Mucosa of rectum (tissue), 2 donors: ENCODE results near the gene LRP3.

ENCODE experiments used
- H3K27ac ChIP-seq, 2 donors: one replicate each; pipeline ENCODE4 v1.7.0; 2013; ENCODE audit warnings: inconsistent platforms in 2 of 2, low read depth in 2 of 2, low read length in 2 of 2
- H3K27me3 ChIP-seq, 2 donors: one replicate each; pipeline ENCODE4 v1.7.0; 2013; ENCODE audit warnings: low read length in 2 of 2; ENCODE audit not compliant: control insufficient read depth in 2 of 2, insufficient read depth in 2 of 2
- H3K36me3 ChIP-seq, 2 donors: one replicate each; pipeline ENCODE4 v1.7.0; 2013; ENCODE audit warnings: low read length in 2 of 2; ENCODE audit not compliant: control insufficient read depth in 2 of 2, insufficient read depth in 2 of 2
- H3K4me1 ChIP-seq, 2 donors: one replicate each; pipeline ENCODE4 v1.7.0; 2013; ENCODE audit warnings: low read length in 2 of 2, mild to moderate bottlenecking in 1 of 2; ENCODE audit not compliant: control insufficient read depth in 2 of 2, insufficient read depth in 2 of 2
- H3K4me3 ChIP-seq, 2 donors: one replicate each; pipeline ENCODE4 v1.7.0; 2013; ENCODE audit warnings: low read length in 2 of 2
- H3K9ac ChIP-seq, 2 donors: one replicate each; pipeline ENCODE4 v1.7.0; 2013; ENCODE audit warnings: low read length in 2 of 2, low read depth in 1 of 2, mild to moderate bottlenecking in 1 of 2
- H3K9me3 ChIP-seq, 2 donors: one replicate each; pipeline ENCODE4 v1.7.0; 2013; ENCODE audit warnings: low read length in 2 of 2; ENCODE audit not compliant: control insufficient read depth in 2 of 2
- donor health status: healthy.
- donor health status: Normal muscosa, but diverticular disease.

LRP3 gene

DNA sequence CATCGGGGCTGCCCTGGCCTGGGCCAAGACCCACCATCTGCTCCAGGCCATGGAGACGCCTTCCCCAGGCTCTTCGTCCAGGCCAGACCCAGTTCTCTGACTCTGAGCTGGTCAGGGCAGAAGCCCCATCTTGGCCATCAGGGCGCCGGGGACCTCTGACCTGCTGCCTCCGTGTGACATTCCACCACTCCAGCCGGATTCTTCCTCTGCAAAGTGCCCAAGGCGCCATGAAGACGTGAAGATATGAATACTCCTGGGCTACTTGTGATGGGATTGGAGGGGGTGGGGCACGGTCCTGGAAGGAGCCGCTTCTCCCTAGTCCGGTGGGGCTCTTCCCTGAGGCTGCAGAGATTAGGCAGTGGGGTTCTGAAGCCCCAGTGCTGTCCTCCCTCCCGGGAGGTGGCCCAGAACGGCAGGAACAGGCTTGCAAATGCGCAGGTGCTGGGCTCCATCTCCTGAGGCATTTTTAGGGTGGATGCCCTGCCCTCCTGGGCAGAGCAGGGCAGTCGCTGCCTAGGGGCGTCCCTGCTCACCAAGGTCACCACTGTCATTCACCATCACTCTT lies 57.5 kb downstream of the LRP3 start:
- H3K27me3 ChIP-seq, result no peaks in the 10 kb centered on the region
- no peak overlapping the region for H3K9ac ChIP-seq
- no peaks in the 10 kb centered on the region for H3K4me1 ChIP-seq
- H3K9me3 ChIP-seq, result no peaks in the 10 kb centered on the region
- no peak overlapping the region for H3K27ac ChIP-seq
- no peak overlapping the region for H3K4me3 ChIP-seq
- H3K36me3 ChIP-seq, result no peaks in the 10 kb centered on the region

DNA sequence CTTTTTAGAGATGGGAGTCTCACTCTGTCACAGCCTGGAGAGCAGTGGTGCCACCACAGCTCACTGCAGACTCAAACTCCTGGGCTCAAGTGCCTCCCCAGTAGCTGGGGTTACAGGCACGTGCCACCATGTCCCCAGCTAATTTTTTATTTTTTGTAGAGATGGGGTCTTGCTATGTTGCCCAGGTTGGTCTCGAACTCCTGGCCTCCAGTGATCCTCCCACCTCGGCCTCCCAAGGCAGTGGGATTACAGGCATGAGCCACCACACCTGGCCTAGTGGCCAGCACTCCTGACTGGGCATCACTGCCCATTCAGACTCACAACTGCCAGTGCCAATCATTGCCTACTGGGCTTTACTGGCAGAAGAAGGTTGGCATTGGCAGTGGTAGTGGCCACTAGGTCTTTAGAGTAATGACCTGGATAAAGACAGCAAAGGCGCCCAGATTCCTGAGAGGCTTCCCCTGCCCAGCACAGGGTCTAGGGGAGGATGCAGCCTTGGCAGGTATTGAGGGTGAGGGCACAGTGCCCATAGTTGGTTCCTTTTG lies 58.4 kb downstream of the LRP3 start:
- Histone ChIP-seq H3K27ac (no peak overlapping the region), H3K36me3 (no peaks in the 10 kb centered on the region), H3K4me3 (no peak overlapping the region), H3K9ac (no peak overlapping the region), H3K4me1 (no peaks in the 10 kb centered on the region), H3K9me3 (no peaks in the 10 kb centered on the region), H3K27me3 (no peaks in the 10 kb centered on the region)

DNA sequence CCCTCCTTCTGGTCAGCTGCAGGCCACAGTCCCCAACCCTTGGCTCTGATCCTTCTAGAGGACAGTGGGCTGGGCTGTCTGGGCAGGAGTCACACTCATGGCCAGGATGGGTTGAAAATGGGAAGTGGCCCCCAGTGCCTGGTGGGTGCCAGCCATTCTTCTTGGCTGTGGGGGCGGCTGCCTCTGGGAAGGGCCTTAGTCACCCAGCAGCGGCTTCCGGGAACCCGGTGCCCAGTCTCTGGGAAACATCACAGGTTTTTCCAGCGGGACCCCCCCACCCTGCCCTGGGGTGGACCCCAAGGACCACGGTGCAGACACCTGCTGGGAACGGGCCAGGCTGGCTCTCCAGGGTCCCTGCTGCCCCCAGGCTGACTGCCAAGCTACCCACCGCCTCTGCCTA lies 58.8 kb downstream of the LRP3 start:
- Histone ChIP-seq H3K27me3 (no peaks in the 10 kb centered on the region), H3K27ac (no peak overlapping the region), H3K9me3 (no peaks in the 10 kb centered on the region), H3K4me1 (no peaks in the 10 kb centered on the region), H3K36me3 (no peaks in the 10 kb centered on the region), H3K9ac (no peak overlapping the region), H3K4me3 (no peak overlapping the region)

DNA sequence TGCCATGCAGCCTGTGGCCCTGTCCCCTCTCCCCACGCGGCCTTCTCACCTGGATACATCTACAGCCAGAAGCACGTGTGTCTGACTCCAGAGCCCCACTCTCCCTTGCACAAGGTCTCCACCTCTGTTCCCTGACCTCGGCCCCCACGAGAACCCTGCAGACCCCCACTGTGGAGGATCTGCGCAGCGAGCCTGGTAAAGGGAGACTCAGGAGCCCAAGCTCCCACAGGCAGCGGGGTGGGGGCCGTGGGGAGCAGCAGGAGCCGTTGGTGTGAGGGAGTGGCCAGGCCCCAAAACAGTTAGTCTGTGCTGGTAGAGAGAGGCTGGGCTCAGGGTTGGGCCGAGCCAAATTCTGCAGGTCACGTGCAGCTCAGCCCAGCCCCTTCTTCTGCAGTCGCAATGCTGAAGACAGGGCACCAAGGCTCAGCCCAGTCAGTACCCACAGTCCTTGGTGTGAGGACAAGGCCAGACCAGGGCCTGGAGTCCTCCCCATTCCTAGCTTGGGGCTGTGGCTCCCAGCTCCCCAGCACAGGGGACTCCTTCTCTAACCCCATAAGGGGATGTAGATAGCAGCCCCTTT lies 60.2 kb downstream of the LRP3 start:
- no peak overlapping the region for H3K4me3 ChIP-seq
- H3K4me1 ChIP-seq, result no peaks in the 10 kb centered on the region
- H3K9ac ChIP-seq, result no peak overlapping the region
- no peaks in the 10 kb centered on the region for H3K36me3 ChIP-seq
- H3K27ac ChIP-seq, result no peak overlapping the region
- H3K9me3 ChIP-seq, result no peaks in the 10 kb centered on the region
- H3K27me3 ChIP-seq, result no peaks in the 10 kb centered on the region

DNA sequence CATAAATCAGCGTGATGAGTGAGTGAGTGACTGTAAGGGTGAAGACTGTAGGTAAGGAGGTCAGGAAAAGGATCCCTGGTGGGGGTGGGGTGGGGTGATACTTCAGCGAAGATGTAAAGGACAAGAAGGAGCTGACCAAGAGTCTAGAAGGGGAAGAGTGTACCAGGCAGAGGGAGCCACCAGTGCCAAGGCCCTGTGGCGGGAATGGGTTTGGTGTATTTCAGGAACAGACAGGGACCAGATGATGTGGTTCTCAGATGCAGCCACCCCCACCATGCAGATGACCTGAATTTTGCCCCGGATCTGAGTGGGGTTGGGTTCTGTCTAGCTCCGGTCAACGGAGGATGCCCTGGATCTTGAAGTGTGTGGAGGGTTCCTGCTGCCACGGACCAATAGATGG lies 61.7 kb downstream of the LRP3 start:
- no peaks in the 10 kb centered on the region for H3K9me3 ChIP-seq
- H3K36me3 ChIP-seq, result no peaks in the 10 kb centered on the region
- H3K27ac ChIP-seq, result no peak overlapping the region
- no peak overlapping the region for H3K4me3 ChIP-seq
- H3K4me1 ChIP-seq, result no peaks in the 10 kb centered on the region
- H3K9ac ChIP-seq, result no peak overlapping the region
- no peaks in the 10 kb centered on the region for H3K27me3 ChIP-seq

DNA sequence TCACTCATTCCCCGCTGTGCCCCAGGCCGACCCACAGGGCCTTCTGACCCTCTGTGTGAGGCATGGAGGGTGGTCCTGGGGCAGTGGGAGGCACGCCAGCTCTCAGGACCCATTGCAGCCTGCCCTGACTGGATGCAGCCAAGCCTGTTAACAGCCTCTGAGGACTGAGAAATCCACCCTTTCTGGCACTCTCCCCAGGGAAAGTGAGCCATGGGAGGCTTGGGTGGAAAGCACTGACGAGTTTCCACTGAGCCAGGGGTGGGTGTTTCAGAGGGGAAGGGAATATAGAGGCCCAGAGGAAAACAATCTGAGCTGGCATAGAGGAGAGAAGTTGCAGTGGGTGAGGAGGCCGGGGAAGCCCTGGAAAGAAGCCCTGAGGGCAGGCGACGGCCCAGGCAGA lies 62.1 kb downstream of the LRP3 start:
- Histone ChIP-seq H3K27me3 (no peaks in the 10 kb centered on the region), H3K9ac (no peak overlapping the region), H3K9me3 (no peaks in the 10 kb centered on the region), H3K36me3 (no peaks in the 10 kb centered on the region), H3K4me1 (no peaks in the 10 kb centered on the region), H3K27ac (no peak overlapping the region), H3K4me3 (no peak overlapping the region)

DNA sequence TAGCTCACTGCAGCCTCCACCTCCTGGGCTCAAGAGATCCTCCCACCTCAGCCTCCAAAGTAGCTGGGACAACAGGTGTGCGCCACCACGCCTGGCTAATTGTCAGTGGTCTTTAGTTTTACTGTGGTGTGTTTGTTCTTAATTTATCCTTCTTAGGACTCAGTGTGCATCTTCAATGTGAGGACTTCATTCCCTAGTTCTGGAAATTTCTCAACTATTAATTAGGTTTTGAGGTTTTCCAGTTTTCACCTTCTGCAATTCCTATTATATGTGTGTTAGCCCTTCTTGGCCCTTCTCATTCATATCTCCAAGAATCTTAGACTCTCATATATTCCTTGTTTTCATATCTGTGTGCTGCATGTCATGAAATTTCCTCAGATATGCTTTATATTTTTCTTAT lies 63.7 kb downstream of the LRP3 start:
- no peak overlapping the region for H3K9ac ChIP-seq
- H3K27me3 ChIP-seq, result no peaks in the 10 kb centered on the region
- H3K9me3 ChIP-seq, result no peaks in the 10 kb centered on the region
- H3K27ac ChIP-seq, result no peak overlapping the region
- no peaks in the 10 kb centered on the region for H3K36me3 ChIP-seq
- H3K4me3 ChIP-seq, result no peak overlapping the region
- no peaks in the 10 kb centered on the region for H3K4me1 ChIP-seq
